ENCODE data around the gene TMEM121B. TPM values are rescaled to one million over a fixed set of nuclear protein-coding genes. Genes with fewer than 3 reads are reported as not detected.

TMEM121B gene
- total and polyA plus RNA-seq, 2 donors (not counting 1 experiment from before 2014, with no cell fraction given) = 0.12 TPM; not detected in 1

GRCh38 chr22:17074648-17075002 is 46.5 kb downstream of the TMEM121B start:
- no peak overlapping the region for H3K4me2 ChIP-seq (replicated peaks; ENCODE audit: low read depth, low read length, poor library complexity, severe bottlenecking)
- H3K27me3 Mint-ChIP-seq = no peaks in the 10 kb centered on the region
- no peaks in the 10 kb centered on the region for H3K4me1 ChIP-seq (ENCODE audit: control insufficient read depth in 2 of 2, insufficient read depth in 2 of 2, low read length in 2 of 2)

GRCh38 chr22:17072877-17073276 is 48.3 kb downstream of the TMEM121B start:
- H3K4me3 Mint-ChIP-seq = no peak overlapping the region
- intact Hi-C loops (cut with micrococcal nuclease) = no loop called here
- Histone ChIP-seq H3K4me1 (ENCODE audit: control insufficient read depth in 2 of 2, insufficient read depth in 2 of 2, low read length in 2 of 2) (no peaks in the 10 kb centered on the region), H3K9ac (ENCODE audit: low read length) (no peak overlapping the region), H3K9me3 (ENCODE audit: control extremely low read depth in 1 of 3, control insufficient read depth in 2 of 3, insufficient read depth in 1 of 3, low read length in 2 of 3) (no peaks in the 10 kb centered on the region), H4K20me1 (ENCODE audit: control insufficient read depth, insufficient read depth, low read length, poor library complexity, severe bottlenecking) (no peaks in the 10 kb centered on the region), H3K4me3 (ENCODE audit: control extremely low read depth in 1 of 5, extremely low read depth in 1 of 5, insufficient read depth in 1 of 5, low read depth in 2 of 5, low read length in 4 of 5) (no peak overlapping the region), H3K36me3 (replicated peaks in 1 of 2; ENCODE audit: control extremely low read depth in 1 of 2, control insufficient read depth in 1 of 2, extremely low read depth in 1 of 2, insufficient read depth in 2 of 2, low read length in 1 of 2) (no peaks in the 10 kb centered on the region), H3K79me2 (ENCODE audit: control insufficient read depth, insufficient read depth, low read length) (no peaks in the 10 kb centered on the region), H3K27ac (ENCODE audit: low read length in 2 of 2) (no peak overlapping the region), H3K27me3 (replicated peaks in 1 of 4; ENCODE audit: control extremely low read depth in 1 of 4, control insufficient read depth in 3 of 4, insufficient read depth in 4 of 4, low read length in 3 of 4) (peaks cover 0 to 9% (median 1%) of the 10 kb centered on the region in 4 experiments), H2AFZ (ENCODE audit: insufficient read depth, low read depth, low read length, poor library complexity, severe bottlenecking) (no peak overlapping the region), H3K4me2 (replicated peaks; ENCODE audit: low read depth, low read length, poor library complexity, severe bottlenecking) (no peak overlapping the region)
- no peaks in the 10 kb centered on the region for H3K27me3 Mint-ChIP-seq
- no peak overlapping the region for H3K27ac Mint-ChIP-seq
- H3K9me3 Mint-ChIP-seq (ENCODE audit: insufficient read depth) = no peaks in the 10 kb centered on the region
- POLR2A ChIA-PET = no interaction called here
- CTCF ChIA-PET = interaction anchor here (0.6 to 6.3 kb wide), 3 partner anchors 28 to 429 kb away, joined by 3 to 58 read pairs (median 3); no protein-coding TSS in a partner anchor
- TF ChIP-seq EZH2 (IDR thresholded peaks at IDR 0.05; ENCODE audit: borderline replicate concordance, insufficient read depth, low read depth, low read length, poor library complexity, severe bottlenecking) (no peak), CTCF (IDR thresholded peaks at IDR 0.05) (no peak)
- no CpG with 5 or more reads among the region's 1 CpG for WGBS (ENCODE audit: insufficient coverage)
- H3K4me1 Mint-ChIP-seq = no peaks in the 10 kb centered on the region
- DNase-seq (no peak), ATAC-seq (ENCODE audit: low read depth) (no peak)

More at GRCh38 chr22:17074648-17075002, 46.5 kb downstream of the TMEM121B start:
- TF ChIP-seq EZH2 (IDR thresholded peaks at IDR 0.05; ENCODE audit: borderline replicate concordance, insufficient read depth, low read depth, low read length, poor library complexity, severe bottlenecking) = no peak
- no peak for TF ChIP-seq CTCF (IDR thresholded peaks at IDR 0.05)
- Histone ChIP-seq H2AFZ (ENCODE audit: insufficient read depth, low read depth, low read length, poor library complexity, severe bottlenecking) (no peak overlapping the region), H3K36me3 (replicated peaks in 1 of 2; ENCODE audit: control extremely low read depth in 1 of 2, control insufficient read depth in 1 of 2, extremely low read depth in 1 of 2, insufficient read depth in 2 of 2, low read length in 1 of 2) (no peaks in the 10 kb centered on the region), H3K27me3 (replicated peaks in 1 of 4; ENCODE audit: control extremely low read depth in 1 of 4, control insufficient read depth in 3 of 4, insufficient read depth in 4 of 4, low read length in 3 of 4) (peaks cover 0 to 9% (median 1%) of the 10 kb centered on the region in 4 experiments), H4K20me1 (ENCODE audit: control insufficient read depth, insufficient read depth, low read length, poor library complexity, severe bottlenecking) (no peaks in the 10 kb centered on the region), H3K9me3 (ENCODE audit: control extremely low read depth in 1 of 3, control insufficient read depth in 2 of 3, insufficient read depth in 1 of 3, low read length in 2 of 3) (no peaks in the 10 kb centered on the region), H3K79me2 (ENCODE audit: control insufficient read depth, insufficient read depth, low read length) (no peaks in the 10 kb centered on the region), H3K27ac (ENCODE audit: low read length in 2 of 2) (no peak overlapping the region), H3K9ac (ENCODE audit: low read length) (no peak overlapping the region), H3K4me3 (ENCODE audit: control extremely low read depth in 1 of 5, extremely low read depth in 1 of 5, insufficient read depth in 1 of 5, low read depth in 2 of 5, low read length in 4 of 5) (no peak overlapping the region)
- CTCF ChIA-PET = interaction anchor here (0.7 to 6.3 kb wide), 18 partner anchors 9 to 668 kb away, joined by 3 to 72 read pairs (median 4); no protein-coding TSS in a partner anchor
- intact Hi-C loops (cut with micrococcal nuclease) = loop anchor here (1.0 kb wide), 2 partner anchors 97 to 427 kb away; no protein-coding TSS in a partner anchor
- H3K4me3 Mint-ChIP-seq = no peak overlapping the region
- no peak overlapping the region for H3K27ac Mint-ChIP-seq
- DNase-seq (no peak), ATAC-seq (ENCODE audit: low read depth) (no peak)
- POLR2A ChIA-PET = no interaction called here
- no peaks in the 10 kb centered on the region for H3K9me3 Mint-ChIP-seq (ENCODE audit: insufficient read depth)
- H3K4me1 Mint-ChIP-seq = no peaks in the 10 kb centered on the region

Other genes with a start within 250 kb of the TMEM121B start
- gene GAB4, start 113.1 kb downstream of the TMEM121B start, total RNA-seq = 0.39 TPM in 1 of 2 replicates, not detected in the other
- not detected in 2 replicates for gene GAB4, start 113.1 kb downstream of the TMEM121B start, polyA plus RNA-seq
- gene IL17RA, start 36.4 kb downstream of the TMEM121B start, total RNA-seq = 22.4 and 24.6 TPM in 2 replicates
- gene IL17RA, start 36.4 kb downstream of the TMEM121B start, polyA plus RNA-seq = 7.0 and 8.1 TPM in 2 replicates
- 17.7 and 23.3 TPM in 2 replicates for gene HDHD5, start 37.9 kb upstream of the TMEM121B start, total RNA-seq
- gene HDHD5, start 37.9 kb upstream of the TMEM121B start, polyA plus RNA-seq = 27.8 and 37.7 TPM in 2 replicates
- 89.8 and 92.2 TPM in 2 replicates for gene ADA2, start 98.1 kb upstream of the TMEM121B start, total RNA-seq
- gene ADA2, start 98.1 kb upstream of the TMEM121B start, polyA plus RNA-seq = 120 and 155 TPM in 2 replicates
- 4.8 and 6.6 TPM in 2 replicates for gene CECR2, start 248.1 kb upstream of the TMEM121B start, total RNA-seq
- 0.13 and 0.29 TPM in 2 replicates for gene CECR2, start 248.1 kb upstream of the TMEM121B start, polyA plus RNA-seq